ENCODE data around the gene EFNA5. TPM values are rescaled to one million over a fixed set of nuclear protein-coding genes. Genes with fewer than 3 reads are reported as not detected.

Gene EFNA5
- total RNA-seq, 3 donors from 2014 or later (not counting 1 experiment from before 2014, with no cell fraction given) = 2.2 to 8.1 (median 4.3) TPM

DNA sequence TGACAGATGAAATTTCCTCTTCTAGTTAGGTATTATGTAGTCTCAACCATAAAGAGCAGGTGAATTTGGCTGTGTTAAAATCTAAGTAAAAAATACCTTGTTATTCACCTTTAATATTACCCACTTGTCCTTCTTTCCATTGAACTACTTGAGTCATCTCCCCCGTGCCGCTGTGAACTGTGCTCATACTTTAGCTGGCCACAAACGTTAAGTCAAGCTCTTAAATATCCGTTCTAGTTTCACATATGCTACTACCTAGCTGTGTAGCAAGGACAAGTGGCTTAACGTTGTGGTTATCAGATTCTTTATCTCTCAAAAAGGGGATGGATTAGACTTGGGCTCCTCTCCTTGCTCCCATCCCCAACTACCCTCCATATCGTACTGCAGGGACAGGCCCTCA, 110.4 kb downstream of the EFNA5 start:
- Histone ChIP-seq H3K27ac (ENCODE audit: low read length) (no peak overlapping the region), H3K4me3 (ENCODE audit: low read length) (no peak overlapping the region), H3K4me1 (ENCODE audit: control insufficient read depth, insufficient read depth, low read length) (no peaks in the 10 kb centered on the region), H3K9me3 (ENCODE audit: control insufficient read depth, insufficient read depth, low read length) (no peaks in the 10 kb centered on the region), H3K27me3 (ENCODE audit: control insufficient read depth, insufficient read depth, low read length) (no peaks in the 10 kb centered on the region), H3K36me3 (ENCODE audit: control insufficient read depth, insufficient read depth, low read length) (no peaks in the 10 kb centered on the region)
- DNase-seq (no peak), ATAC-seq (peak in 2 of 3 donors; percentile 28 to 29)
- Mint-ChIP-seq H3K27ac (no peak overlapping the region), H3K9me3 (no peaks in the 10 kb centered on the region), H3K4me3 (no peak overlapping the region), H3K36me3 (no peaks in the 10 kb centered on the region), H3K27me3 (ENCODE audit: low read depth in 2 of 2) (no peaks in the 10 kb centered on the region), H3K4me1 (peaks cover 4 to 15% of the 10 kb centered on the region in 2 donors)
- TF ChIP-seq, protein P1, sequence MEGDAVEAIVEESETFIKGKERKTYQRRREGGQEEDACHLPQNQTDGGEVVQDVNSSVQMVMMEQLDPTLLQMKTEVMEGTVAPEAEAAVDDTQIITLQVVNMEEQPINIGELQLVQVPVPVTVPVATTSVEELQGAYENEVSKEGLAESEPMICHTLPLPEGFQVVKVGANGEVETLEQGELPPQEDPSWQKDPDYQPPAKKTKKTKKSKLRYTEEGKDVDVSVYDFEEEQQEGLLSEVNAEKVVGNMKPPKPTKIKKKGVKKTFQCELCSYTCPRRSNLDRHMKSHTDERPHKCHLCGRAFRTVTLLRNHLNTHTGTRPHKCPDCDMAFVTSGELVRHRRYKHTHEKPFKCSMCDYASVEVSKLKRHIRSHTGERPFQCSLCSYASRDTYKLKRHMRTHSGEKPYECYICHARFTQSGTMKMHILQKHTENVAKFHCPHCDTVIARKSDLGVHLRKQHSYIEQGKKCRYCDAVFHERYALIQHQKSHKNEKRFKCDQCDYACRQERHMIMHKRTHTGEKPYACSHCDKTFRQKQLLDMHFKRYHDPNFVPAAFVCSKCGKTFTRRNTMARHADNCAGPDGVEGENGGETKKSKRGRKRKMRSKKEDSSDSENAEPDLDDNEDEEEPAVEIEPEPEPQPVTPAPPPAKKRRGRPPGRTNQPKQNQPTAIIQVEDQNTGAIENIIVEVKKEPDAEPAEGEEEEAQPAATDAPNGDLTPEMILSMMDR (IDR thresholded peaks at IDR 0.05) = no peak
- 81% methylated on average over 6 of the region's 6 CpGs for WGBS (ENCODE audit: insufficient coverage)
- intact Hi-C loops (cut with micrococcal nuclease) = no loop called here

DNA sequence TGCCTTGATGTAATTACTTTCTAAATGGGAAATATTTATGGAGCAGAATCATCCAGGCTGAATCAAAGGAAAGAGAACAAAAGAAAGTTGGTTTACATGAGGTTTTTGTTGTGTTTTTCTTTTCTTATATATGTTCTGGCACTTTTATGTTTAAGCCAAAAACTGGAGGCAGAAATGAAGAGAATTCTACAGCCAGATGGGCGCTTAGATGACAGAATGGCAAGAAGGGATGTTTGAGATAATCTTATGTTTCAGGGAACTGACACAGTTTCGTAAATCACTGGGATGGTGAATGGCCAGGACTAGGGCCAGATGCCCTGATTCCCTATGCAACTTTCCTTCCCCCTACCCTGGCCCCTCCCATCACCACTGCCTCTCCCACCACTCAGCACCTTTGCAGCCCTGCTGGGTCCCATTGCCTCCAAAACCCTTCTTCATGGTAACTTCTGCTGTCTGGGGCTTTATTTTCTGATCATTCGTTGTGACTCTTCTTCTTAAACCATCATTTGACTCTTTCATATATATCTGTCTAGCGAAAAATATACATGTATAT, 111.8 kb downstream of the EFNA5 start:
- H3K4me3 Mint-ChIP-seq = no peak overlapping the region
- H3K27ac Mint-ChIP-seq = no peak overlapping the region
- WGBS (ENCODE audit: insufficient coverage) = 88% methylated on average over 2 of the region's 4 CpGs
- TF ChIP-seq, protein P1 (IDR thresholded peaks at IDR 0.05) = no peak
- ATAC-seq (no peak), DNase-seq (no peak)
- no peaks in the 10 kb centered on the region for H3K9me3 Mint-ChIP-seq
- H3K4me1 ChIP-seq (ENCODE audit: control insufficient read depth, insufficient read depth, low read length) = no peaks in the 10 kb centered on the region
- intact Hi-C loops (cut with micrococcal nuclease) = no loop called here
- H3K27me3 Mint-ChIP-seq (ENCODE audit: low read depth in 2 of 2) = no peaks in the 10 kb centered on the region
- peaks cover 4 to 10% of the 10 kb centered on the region in 2 donors for H3K4me1 Mint-ChIP-seq
- H3K4me3 ChIP-seq (ENCODE audit: low read length) = no peak overlapping the region
- no peaks in the 10 kb centered on the region for H3K36me3 ChIP-seq (ENCODE audit: control insufficient read depth, insufficient read depth, low read length)
- no peaks in the 10 kb centered on the region for H3K27me3 ChIP-seq (ENCODE audit: control insufficient read depth, insufficient read depth, low read length)
- H3K9me3 ChIP-seq (ENCODE audit: control insufficient read depth, insufficient read depth, low read length) = no peaks in the 10 kb centered on the region
- H3K36me3 Mint-ChIP-seq = no peaks in the 10 kb centered on the region
- no peak overlapping the region for H3K27ac ChIP-seq (ENCODE audit: low read length)

- Mint-ChIP-seq H3K9me3 (no peaks in the 10 kb centered on the region), H3K27ac (no peak overlapping the region), H3K4me1 (peaks cover 4 to 7% of the 10 kb centered on the region in 2 donors), H3K36me3 (no peaks in the 10 kb centered on the region), H3K4me3 (no peak overlapping the region), H3K27me3 (ENCODE audit: low read depth in 2 of 2) (no peaks in the 10 kb centered on the region)
- no peak overlapping the region for H3K4me3 ChIP-seq (ENCODE audit: low read length)
- H3K27me3 ChIP-seq (ENCODE audit: control insufficient read depth, insufficient read depth, low read length) = no peaks in the 10 kb centered on the region
- no peaks in the 10 kb centered on the region for H3K9me3 ChIP-seq (ENCODE audit: control insufficient read depth, insufficient read depth, low read length)
- ATAC-seq = no peak
- H3K4me1 ChIP-seq (ENCODE audit: control insufficient read depth, insufficient read depth, low read length) = no peaks in the 10 kb centered on the region
- no peaks in the 10 kb centered on the region for H3K36me3 ChIP-seq (ENCODE audit: control insufficient read depth, insufficient read depth, low read length)
- no peak for DNase-seq
- no peak overlapping the region for H3K27ac ChIP-seq (ENCODE audit: low read length)
- intact Hi-C loops (cut with micrococcal nuclease) = no loop called here
- WGBS (ENCODE audit: insufficient coverage) = 59% methylated on average over 11 of the region's 11 CpGs
- TF ChIP-seq, protein P1 (IDR thresholded peaks at IDR 0.05) = no peak
Measured at GRCh38 chr5:107557051-107557658, 113.6 kb downstream of the EFNA5 start.

- no peak for ATAC-seq
Measured at GRCh38 chr5:107556575-107556974, 114.2 kb downstream of the EFNA5 start.

More at GRCh38 chr5:107556575-107556974, 114.2 kb downstream of the EFNA5 start:
- intact Hi-C loops (cut with micrococcal nuclease) = no loop called here
- no peaks in the 10 kb centered on the region for H3K4me1 ChIP-seq (ENCODE audit: control insufficient read depth, insufficient read depth, low read length)
- WGBS (ENCODE audit: insufficient coverage) = 98% methylated on average over 6 of the region's 7 CpGs
- no peaks in the 10 kb centered on the region for H3K36me3 ChIP-seq (ENCODE audit: control insufficient read depth, insufficient read depth, low read length)
- TF ChIP-seq, protein P1 (IDR thresholded peaks at IDR 0.05) = no peak
- H3K36me3 Mint-ChIP-seq = no peaks in the 10 kb centered on the region
- H3K27ac Mint-ChIP-seq = no peak overlapping the region
- H3K27me3 ChIP-seq (ENCODE audit: control insufficient read depth, insufficient read depth, low read length) = no peaks in the 10 kb centered on the region
- no peak overlapping the region for H3K4me3 ChIP-seq (ENCODE audit: low read length)
- H3K4me3 Mint-ChIP-seq = no peak overlapping the region
- H3K4me1 Mint-ChIP-seq = peaks cover 4 to 5% of the 10 kb centered on the region in 2 donors
- H3K27me3 Mint-ChIP-seq (ENCODE audit: low read depth in 2 of 2) = no peaks in the 10 kb centered on the region
- H3K27ac ChIP-seq (ENCODE audit: low read length) = no peak overlapping the region
- H3K9me3 ChIP-seq (ENCODE audit: control insufficient read depth, insufficient read depth, low read length) = no peaks in the 10 kb centered on the region
- H3K9me3 Mint-ChIP-seq = no peaks in the 10 kb centered on the region
- no peak for DNase-seq

Measured in natural killer cell (primary cell).